Kidney (tissue), 14 donors: Measurements from ENCODE around the gene EIF4E. TPM values are rescaled to one million over a fixed set of nuclear protein-coding genes. Genes with fewer than 3 reads are reported as not detected.
"Not testable (repeated sequence)": the region's sequence is repeated elsewhere in the genome, so short reads cannot be mapped to it uniquely, and the experiment has no call there.

Source experiments
- DNase-seq, 5 donors: peaks; one replicate each; pipeline ENCODE4 v3.0.0-alpha.2; 2013 to 2020
- FAIRE-seq: peaks from 2 replicates; lab custom pipeline; 2012; peaks lifted over from hg19 to GRCh38; lab: Jason Lieb, UNC
- H3K27ac ChIP-seq, 2 donors: one replicate each; pipeline ENCODE4 v1.7.0; 2013; ENCODE audit warnings: low read depth in 2 of 2, low read length in 2 of 2, inconsistent platforms in 1 of 2
- H3K27me3 ChIP-seq: one replicate; pipeline ENCODE4 v1.7.1; 2013; ENCODE audit warnings: low read length, inconsistent platforms; ENCODE audit not compliant: control insufficient read depth, insufficient read depth
- H3K36me3 ChIP-seq, 3 donors: one replicate each; pipeline versions ENCODE4 v1.7.0 to v1.7.1; 2013; ENCODE audit warnings: low read length in 3 of 3, control low read depth in 1 of 3, inconsistent platforms in 1 of 3; ENCODE audit not compliant: insufficient read depth in 3 of 3, control insufficient read depth in 2 of 3
- H3K4me1 ChIP-seq, 3 donors: one replicate each; pipeline versions ENCODE4 v1.7.0 to v1.7.1; 2013; ENCODE audit warnings: low read length in 3 of 3, inconsistent platforms in 1 of 3, low read depth in 1 of 3; ENCODE audit not compliant: control insufficient read depth in 2 of 3, insufficient read depth in 2 of 3
- H3K4me3 ChIP-seq, 3 donors: one replicate each; pipeline versions ENCODE4 v1.7.0 to v1.8.1; 2013; ENCODE audit warnings: low read length in 3 of 3, control low read depth in 1 of 3, inconsistent platforms in 1 of 3
- H3K9ac ChIP-seq, 3 donors: one replicate each; pipeline versions ENCODE4 v1.7.0 to v1.7.1; 2013; ENCODE audit warnings: low read length in 3 of 3, control low read depth in 1 of 3, inconsistent platforms in 1 of 3
- H3K9me3 ChIP-seq, 3 donors: one replicate each; pipeline versions ENCODE4 v1.7.0 to v1.7.1; 2013; ENCODE audit warnings: low read length in 3 of 3, control low read depth in 1 of 3, inconsistent platforms in 1 of 3; ENCODE audit not compliant: control insufficient read depth in 2 of 3, insufficient read depth in 1 of 3
- intact Hi-C: fragments of 100-400 bp; cut with DNase I; formaldehyde crosslinking; loops from one replicate; pipeline ENCODE4 v1.11.1; 2022
- polyA plus RNA-seq: library from polyadenylated mRNA; stranded (reverse); fragments of 350-450 nt; fragmentation: Illumina TruSeq; extraction: RNeasy Lipid Tissue Mini Kit (QIAGEN cat#74804); gene quantifications from one replicate; pipeline ENCODE4 v1.2.3, GENCODE V29; 2014; ENCODE audit warnings: low read depth, low replicate concordance; ENCODE audit not compliant: insufficient read depth
- total RNA-seq: library from RNA; stranded (reverse); fragmentation: NEBNext Ultra II Directional; extraction: Animal tissue kit (Norgen Biotek cat#: 25700); gene quantifications from one replicate; pipeline ENCODE4 v1.2.1, GENCODE V29; 2021
- TF ChIP-seq, protein P1 (sequence below): IDR thresholded peaks from 3 replicates; pipeline ENCODE4 v1.5.1; 2012; ENCODE audit warnings: mild to moderate bottlenecking, moderate library complexity, borderline replicate concordance; ENCODE audit not compliant: insufficient read depth; ENCODE audit errors: extremely low read depth
- donor health status: control.
- donor health status: control.
- donor health status: control.
- donor health status: control.
- donor health status: control.
- donor health status: DM: yes; HTN: yes; CAD: no.
- donor health status: Normal renal cell carcinoma (clear cell type).

Gene EIF4E
- total and polyA plus RNA-seq, 2 donors from 2014 or later, result 52.3 to 63.2 TPM

- Histone ChIP-seq H3K27me3 (no peaks in the 10 kb centered on the region), H3K27ac (no peak overlapping the region), H3K9ac (no peak overlapping the region), H3K9me3 (no peaks in the 10 kb centered on the region), H3K4me3 (no peak overlapping the region), H3K4me1 (no peaks in the 10 kb centered on the region), H3K36me3 (no peaks in the 10 kb centered on the region)
- TF ChIP-seq, protein P1, sequence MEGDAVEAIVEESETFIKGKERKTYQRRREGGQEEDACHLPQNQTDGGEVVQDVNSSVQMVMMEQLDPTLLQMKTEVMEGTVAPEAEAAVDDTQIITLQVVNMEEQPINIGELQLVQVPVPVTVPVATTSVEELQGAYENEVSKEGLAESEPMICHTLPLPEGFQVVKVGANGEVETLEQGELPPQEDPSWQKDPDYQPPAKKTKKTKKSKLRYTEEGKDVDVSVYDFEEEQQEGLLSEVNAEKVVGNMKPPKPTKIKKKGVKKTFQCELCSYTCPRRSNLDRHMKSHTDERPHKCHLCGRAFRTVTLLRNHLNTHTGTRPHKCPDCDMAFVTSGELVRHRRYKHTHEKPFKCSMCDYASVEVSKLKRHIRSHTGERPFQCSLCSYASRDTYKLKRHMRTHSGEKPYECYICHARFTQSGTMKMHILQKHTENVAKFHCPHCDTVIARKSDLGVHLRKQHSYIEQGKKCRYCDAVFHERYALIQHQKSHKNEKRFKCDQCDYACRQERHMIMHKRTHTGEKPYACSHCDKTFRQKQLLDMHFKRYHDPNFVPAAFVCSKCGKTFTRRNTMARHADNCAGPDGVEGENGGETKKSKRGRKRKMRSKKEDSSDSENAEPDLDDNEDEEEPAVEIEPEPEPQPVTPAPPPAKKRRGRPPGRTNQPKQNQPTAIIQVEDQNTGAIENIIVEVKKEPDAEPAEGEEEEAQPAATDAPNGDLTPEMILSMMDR, result no peak
- DNase-seq, result no peak
- no peak for FAIRE-seq
- intact Hi-C loops, result no loop called here
These were observed 90.4 kb downstream of the EIF4E start for GRCh38 chr4:98838531-98838930.

DNA sequence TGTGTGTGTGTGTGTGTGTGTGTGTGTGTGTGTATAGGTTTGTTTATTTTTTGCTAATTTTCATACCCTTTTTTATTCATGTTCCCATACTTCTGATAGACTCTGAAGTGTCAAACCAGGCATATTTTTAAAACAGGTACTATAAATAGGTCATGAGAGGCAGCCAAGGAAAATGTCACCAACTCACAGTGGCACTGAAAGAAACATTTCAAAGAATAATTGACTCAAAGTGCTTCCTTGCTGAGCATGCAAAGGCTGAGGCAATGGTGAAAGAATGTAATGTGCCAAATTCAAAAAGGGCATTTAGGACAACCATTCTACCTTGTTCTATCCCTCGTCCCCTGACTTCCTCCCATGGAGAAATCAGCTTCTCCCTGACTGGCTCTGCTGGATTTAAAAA, 95.5 kb downstream of the EIF4E start:
- TF ChIP-seq, protein P1, result no peak
- Histone ChIP-seq H3K9me3 (no peaks in the 10 kb centered on the region), H3K4me3 (no peak overlapping the region), H3K4me1 (no peaks in the 10 kb centered on the region), H3K27me3 (no peaks in the 10 kb centered on the region), H3K9ac (no peak overlapping the region), H3K27ac (no peak overlapping the region), H3K36me3 (no peaks in the 10 kb centered on the region)
- no peak for FAIRE-seq
- intact Hi-C loops, result no loop called here
- DNase-seq, result no peak

DNA sequence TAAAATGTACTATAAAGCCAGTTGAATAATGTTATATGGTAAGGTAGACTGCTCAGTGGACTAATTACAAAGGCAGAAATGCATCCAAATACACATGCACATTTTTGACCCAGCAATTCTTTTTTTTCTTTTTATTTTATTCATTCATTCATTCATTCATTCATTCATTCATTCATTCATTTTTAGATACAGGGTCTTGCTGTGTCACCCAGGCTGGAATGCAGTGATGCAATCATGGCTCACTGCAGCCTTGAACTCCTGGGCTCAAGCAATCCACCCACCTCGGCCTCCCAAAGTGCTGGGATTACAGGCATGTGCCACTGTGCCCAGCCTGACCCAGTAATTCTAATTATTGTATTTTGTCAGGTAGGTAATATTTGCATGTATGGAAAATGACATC, 97.9 kb downstream of the EIF4E start:
- H3K9me3 ChIP-seq, H3K27me3 ChIP-seq, H3K27ac ChIP-seq, intact Hi-C loops, FAIRE-seq, DNase-seq, H3K9ac ChIP-seq, H3K4me3 ChIP-seq, H3K36me3 ChIP-seq, H3K4me1 ChIP-seq: not testable (repeated sequence)

Other genes with a start within 250 kb of the EIF4E start
- gene METAP1, start 66.6 kb upstream of the EIF4E start, total RNA-seq, result 33.8 TPM
- 22.7 TPM for gene METAP1, start 66.6 kb upstream of the EIF4E start, polyA plus RNA-seq
- 139 TPM for gene ADH5, start 159.7 kb upstream of the EIF4E start, total RNA-seq
- gene ADH5, start 159.7 kb upstream of the EIF4E start, polyA plus RNA-seq, result 270 TPM
- gene ADH4, start 215.2 kb upstream of the EIF4E start, total RNA-seq, result 5.9 TPM
- 0.52 TPM for gene ADH4, start 215.2 kb upstream of the EIF4E start, polyA plus RNA-seq